GM12874 (cell line): ENCODE results near the gene EIF1AD.

Experiments used
- TF ChIP-seq, protein P1 (sequence below): IDR thresholded peaks from 2 replicates; pipeline ENCODE4 v1.5.1; 2011; ENCODE audit warnings: low read depth, mild to moderate bottlenecking, control low read depth, low read length, moderate library complexity; ENCODE audit not compliant: insufficient read depth

EIF1AD gene

DNA sequence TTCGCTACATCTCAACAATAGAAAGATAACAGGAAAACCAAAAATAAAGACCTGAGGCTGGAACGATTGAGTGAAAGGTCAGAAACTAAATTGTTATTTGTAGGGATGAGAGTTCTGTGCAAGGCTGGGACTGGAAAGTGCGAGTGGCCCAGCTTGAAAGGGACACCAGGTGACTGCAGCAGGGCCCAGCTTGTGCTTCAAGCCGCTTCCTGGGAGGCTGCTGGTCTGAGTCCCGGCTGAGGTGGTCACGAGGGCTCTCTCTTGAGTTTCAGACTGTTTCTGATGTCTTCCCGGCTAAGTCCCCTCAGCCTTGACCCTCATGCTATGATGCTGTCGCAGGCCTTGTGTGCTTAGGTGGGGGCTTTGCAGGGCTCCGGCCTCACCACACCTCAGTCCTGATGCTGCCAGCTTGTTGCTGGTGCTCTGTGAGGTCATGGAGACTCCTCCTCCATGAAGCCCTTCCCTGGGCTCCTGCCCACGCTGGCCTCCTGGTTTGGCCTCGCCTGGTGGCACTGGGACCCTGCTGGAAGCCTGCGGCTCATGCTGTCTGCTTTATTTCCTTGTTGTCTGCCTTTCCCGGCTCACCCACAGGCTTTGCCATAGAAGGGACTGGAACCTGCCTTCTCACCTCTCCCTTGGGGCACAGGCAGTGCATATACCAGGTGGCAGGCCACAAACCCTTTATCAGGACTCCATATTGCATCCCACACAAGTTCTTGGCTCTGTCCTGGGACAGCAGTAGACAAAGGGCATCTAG lies 4.4 kb upstream of the EIF1AD start:
- TF ChIP-seq, protein P1, sequence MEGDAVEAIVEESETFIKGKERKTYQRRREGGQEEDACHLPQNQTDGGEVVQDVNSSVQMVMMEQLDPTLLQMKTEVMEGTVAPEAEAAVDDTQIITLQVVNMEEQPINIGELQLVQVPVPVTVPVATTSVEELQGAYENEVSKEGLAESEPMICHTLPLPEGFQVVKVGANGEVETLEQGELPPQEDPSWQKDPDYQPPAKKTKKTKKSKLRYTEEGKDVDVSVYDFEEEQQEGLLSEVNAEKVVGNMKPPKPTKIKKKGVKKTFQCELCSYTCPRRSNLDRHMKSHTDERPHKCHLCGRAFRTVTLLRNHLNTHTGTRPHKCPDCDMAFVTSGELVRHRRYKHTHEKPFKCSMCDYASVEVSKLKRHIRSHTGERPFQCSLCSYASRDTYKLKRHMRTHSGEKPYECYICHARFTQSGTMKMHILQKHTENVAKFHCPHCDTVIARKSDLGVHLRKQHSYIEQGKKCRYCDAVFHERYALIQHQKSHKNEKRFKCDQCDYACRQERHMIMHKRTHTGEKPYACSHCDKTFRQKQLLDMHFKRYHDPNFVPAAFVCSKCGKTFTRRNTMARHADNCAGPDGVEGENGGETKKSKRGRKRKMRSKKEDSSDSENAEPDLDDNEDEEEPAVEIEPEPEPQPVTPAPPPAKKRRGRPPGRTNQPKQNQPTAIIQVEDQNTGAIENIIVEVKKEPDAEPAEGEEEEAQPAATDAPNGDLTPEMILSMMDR = no peak

DNA sequence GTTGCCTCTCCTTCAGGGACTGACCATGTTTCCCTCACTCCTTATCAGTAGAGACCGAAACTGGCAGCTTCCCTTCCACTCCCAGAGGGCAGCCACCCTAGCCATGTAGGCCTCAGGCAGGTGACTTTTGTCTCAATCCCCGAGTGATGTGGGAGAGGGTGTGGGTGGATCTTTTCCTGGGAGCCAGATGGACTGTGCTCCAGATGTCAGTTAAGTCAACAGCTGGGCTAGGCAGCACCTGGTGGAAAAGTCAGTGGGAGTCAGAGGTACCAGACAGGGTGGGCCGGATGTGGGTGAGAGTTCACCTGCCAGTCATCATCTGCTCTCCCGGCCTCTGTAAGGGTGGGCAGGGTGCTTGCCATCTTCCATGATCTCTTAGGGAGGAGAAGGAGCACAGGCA lies 2.2 kb upstream of the EIF1AD start:
- TF ChIP-seq, protein P1 = no peak

DNA sequence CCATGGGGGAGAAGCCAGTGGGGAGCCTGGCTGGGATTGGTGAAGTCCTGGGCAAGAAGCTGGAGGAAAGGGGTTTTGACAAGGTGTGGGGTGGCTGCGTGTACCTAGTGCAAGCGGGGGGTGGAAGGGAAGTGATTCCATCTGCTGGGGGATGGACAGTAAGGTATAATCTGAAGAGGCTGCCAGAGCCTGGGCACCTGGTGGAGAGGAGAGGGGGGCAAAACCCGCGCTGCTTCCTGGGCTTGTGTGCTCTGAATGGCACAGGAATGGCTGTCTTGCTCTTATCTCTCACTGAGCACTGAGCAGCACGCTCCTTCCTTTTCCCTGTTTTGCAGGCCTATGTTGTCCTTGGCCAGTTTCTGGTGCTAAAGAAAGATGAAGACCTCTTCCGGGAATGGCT lies 1.3 kb upstream of the EIF1AD start:
- TF ChIP-seq, protein P1 = no peak

DNA sequence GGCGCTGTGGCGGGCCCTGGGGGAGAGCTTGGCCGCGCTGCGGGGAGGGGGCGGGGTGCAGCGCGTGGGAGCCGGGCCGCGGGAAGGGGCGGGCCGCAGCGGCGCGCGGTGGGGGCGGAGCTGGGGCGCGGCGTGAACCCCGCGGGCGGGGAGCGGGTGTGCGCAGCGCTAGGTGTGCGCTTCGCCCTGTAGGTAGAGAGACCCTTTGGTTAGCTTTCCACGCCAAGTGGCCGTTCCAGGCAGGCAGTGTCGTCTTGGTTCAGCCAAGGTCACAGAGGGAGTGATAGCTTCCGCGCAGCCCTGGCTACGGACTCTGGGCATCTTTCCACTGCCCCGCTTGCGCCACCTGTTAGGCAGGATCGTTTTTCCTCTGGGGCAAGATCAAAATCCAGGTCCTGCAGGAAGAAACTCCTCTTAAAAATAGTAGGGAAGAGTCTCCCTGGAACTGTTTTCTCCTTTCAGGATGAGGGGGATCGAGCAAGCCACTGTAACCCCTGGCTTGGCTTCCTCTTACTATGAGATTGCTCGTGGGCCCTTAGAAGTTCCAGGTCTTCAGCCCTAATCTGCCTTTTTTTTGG lies 780 bp upstream of the EIF1AD start:
- TF ChIP-seq, protein P1 = no peak

DNA sequence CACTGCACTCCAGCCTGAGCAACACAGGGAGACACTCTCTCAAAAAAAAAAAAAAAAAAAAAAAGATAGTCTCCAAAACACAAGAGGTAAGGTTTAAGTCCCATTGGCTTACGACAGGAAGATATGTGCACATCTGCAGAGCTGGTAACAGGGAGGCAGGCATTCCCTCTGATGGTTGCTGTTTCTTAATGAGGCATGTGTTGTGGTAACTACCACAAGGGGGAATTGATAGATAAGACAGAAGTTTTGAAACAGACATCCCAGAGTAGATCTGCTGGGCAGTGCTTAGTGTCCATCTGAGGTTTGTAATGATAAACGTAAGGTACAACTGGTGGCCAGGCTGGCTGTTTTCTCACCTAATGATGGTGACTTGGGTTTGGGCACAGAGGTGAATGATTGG lies 4.7 kb downstream of the EIF1AD start:
- TF ChIP-seq, protein P1 = no peak

DNA sequence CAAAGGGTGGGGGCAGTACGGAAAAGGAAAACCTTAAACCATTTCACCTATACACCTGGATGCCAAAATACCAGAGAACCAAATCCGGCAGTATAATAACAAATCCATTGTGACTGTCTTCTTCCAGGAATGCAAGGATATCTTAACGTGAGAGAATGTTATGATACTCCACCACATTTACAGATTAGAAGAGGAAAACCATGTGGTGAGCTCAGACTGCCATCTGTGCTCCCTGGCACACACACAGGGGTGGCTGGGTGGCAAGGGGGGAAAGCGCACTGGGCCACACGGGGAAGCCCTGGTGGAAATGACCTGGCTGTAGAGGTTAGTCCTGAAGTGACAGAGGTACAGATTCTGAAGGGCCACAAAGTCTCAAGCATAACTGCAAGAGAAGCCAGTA lies 9.9 kb downstream of the EIF1AD start:
- TF ChIP-seq, protein P1 = no peak

DNA sequence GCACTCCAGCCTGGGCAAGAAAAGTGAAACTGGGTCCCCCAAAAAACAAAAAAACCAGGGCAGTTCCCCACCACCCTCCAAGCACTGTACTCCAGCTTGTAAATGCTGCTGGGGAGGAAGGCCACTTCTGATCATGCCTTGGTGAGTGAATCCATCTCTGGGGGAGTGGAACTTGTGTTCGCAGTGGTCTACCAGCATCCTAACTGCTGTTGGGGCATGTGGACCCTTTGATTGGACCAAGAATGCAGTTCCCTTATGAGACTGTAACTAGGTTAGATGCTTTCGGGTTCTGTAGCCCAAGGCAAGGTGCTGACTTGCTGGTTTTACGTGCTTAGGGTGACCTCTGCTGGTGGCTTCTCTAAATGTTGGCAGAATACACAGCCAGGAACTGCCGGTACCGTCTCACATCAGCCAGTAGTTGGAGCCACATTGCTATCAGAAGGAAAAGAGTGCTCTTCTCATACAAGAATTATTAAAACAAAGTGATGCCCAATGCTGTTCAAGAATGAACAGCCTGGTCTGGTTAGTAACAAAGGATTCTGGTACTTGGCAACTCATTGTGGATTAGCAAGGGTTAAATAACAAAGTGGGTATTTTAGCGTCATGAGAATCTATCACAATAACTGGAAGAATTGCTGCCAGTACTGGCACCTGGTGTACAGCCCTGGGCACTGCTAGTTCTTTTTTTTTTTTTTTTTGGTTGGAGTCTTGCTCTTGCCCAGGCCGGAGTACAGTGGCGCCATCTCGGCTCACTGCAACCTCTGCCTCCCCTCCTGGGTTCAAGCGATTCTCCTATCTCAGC lies 13.0 kb downstream of the EIF1AD start:
- TF ChIP-seq, protein P1 = peak; percentile 81
